HepG2 (cell line): ENCODE results near the gene FBXW2. TPM values are rescaled to one million over a fixed set of nuclear protein-coding genes. Genes with fewer than 3 reads are reported as not detected.

Source experiments
- CENPX ChIP-seq: sonication (generic); formaldehyde crosslinking; IDR thresholded peaks from 2 replicates; pipeline ENCODE4 v1.9.0; 2021; ENCODE audit warnings: mild to moderate bottlenecking, missing genetic modification reagents, moderate library complexity
- MAFF ChIP-seq: IDR thresholded peaks from 2 replicates; pipeline ENCODE4 v1.6.1; 2011; ENCODE audit warnings: low read depth, low read length, improper control_type of control experiment
- PRPF4 ChIP-seq: fragments of 200-400 bp; formaldehyde crosslinking; IDR thresholded peaks from 2 replicates; pipeline ENCODE4 v1.6.1; 2016; ENCODE audit warnings: low read length, low read depth; ENCODE audit not compliant: poor library complexity, severe bottlenecking
- RAD51 ChIP-seq: fragments of 450-650 bp; IDR thresholded peaks from 2 replicates; pipeline ENCODE4 v1.6.1; 2016; ENCODE audit warnings: borderline replicate concordance
- RCOR2 ChIP-seq: IDR thresholded peaks from 2 replicates; pipeline ENCODE4 v1.6.1; 2016; ENCODE audit warnings: missing biosample characterization, missing genetic modification reagents
- RNF2 ChIP-seq: fragments of 450-650 bp; conservative IDR thresholded peaks from 2 replicates; pipeline ENCODE4 v1.6.1; 2016; ENCODE audit warnings: low read depth
- ZBTB7B ChIP-seq: sonication (generic); formaldehyde crosslinking; IDR thresholded peaks from 2 replicates; pipeline ENCODE4 v1.4.0; 2020; ENCODE audit warnings: missing genetic modification reagents
- ZC3H13 ChIP-seq: sonication (generic); formaldehyde crosslinking; IDR thresholded peaks from 2 replicates; pipeline ENCODE4 v1.8.1; 2023; ENCODE audit warnings: mild to moderate bottlenecking, missing genetic modification reagents, moderate library complexity
- ZNF3 ChIP-seq: IDR thresholded peaks from 2 replicates; pipeline ENCODE4 v1.7.0; 2017; ENCODE audit warnings: inconsistent platforms
- ZNF484 ChIP-seq: sonication (generic); formaldehyde crosslinking; IDR thresholded peaks from 2 replicates; pipeline ENCODE4 v1.5.1; 2020; ENCODE audit warnings: mild to moderate bottlenecking, low read depth, missing genetic modification reagents, borderline replicate concordance
- ZNF501 ChIP-seq: sonication (generic); formaldehyde crosslinking; IDR thresholded peaks from 2 replicates; pipeline ENCODE4 v1.5.1; 2020; ENCODE audit warnings: mild to moderate bottlenecking, moderate library complexity, missing genetic modification reagents
- ZNF747 ChIP-seq: sonication (generic); formaldehyde crosslinking; IDR thresholded peaks from 2 replicates; pipeline ENCODE4 v1.8.1; 2023; ENCODE audit warnings: missing genetic modification reagents, mild to moderate bottlenecking, borderline replicate concordance
- ZNF761 ChIP-seq: sonication (generic); formaldehyde crosslinking; conservative IDR thresholded peaks from 2 replicates; pipeline ENCODE4 v1.4.0; 2020; ENCODE audit warnings: mild to moderate bottlenecking, missing genetic modification reagents
- ZNF776 ChIP-seq: sonication (generic); formaldehyde crosslinking; IDR thresholded peaks from 2 replicates; pipeline ENCODE4 v1.4.0; 2020; ENCODE audit warnings: mild to moderate bottlenecking, missing genetic modification reagents
- ZNF780A ChIP-seq: sonication (generic); formaldehyde crosslinking; IDR thresholded peaks from 2 replicates; pipeline ENCODE4 v1.8.0; 2022; ENCODE audit warnings: mild to moderate bottlenecking, missing genetic modification reagents, moderate library complexity
- polyA plus RNA-seq, 8 experiments: library from polyadenylated mRNA; depleted of rRNA in 3 of 8; stranded (reverse) in 7 of 8; unstranded in 1 of 8; fragments of >200 nt; fragmentation: Illumina TruSeq in 4 of 8; extraction: Trizol in 4 of 8; gene quantifications; 2 replicates each; pipeline versions ENCODE4 v1.2.1 to v1.2.3, GENCODE V29; 2011 to 2016; ENCODE audit warnings: low read depth in 4 of 8, missing spikeins in 1 of 8, mixed read lengths in 1 of 8; ENCODE audit not compliant: insufficient read depth in 1 of 8
- total RNA-seq, 5 experiments: library from RNA; depleted of rRNA; stranded (reverse); fragments of >200 nt; fragmentation: Illumina TruSeq; extraction: Trizol; gene quantifications; 2 replicates each; pipeline ENCODE4 v1.2.3, GENCODE V29; 2016; ENCODE audit warnings: low read depth in 1 of 5
- TF ChIP-seq, protein P1 (sequence below): sonication (generic); formaldehyde crosslinking; IDR thresholded peaks from 2 replicates; pipeline ENCODE4 v1.5.0; 2020; ENCODE audit warnings: missing genetic modification reagents
- TF ChIP-seq, protein P2 (sequence below): sonication (generic); formaldehyde crosslinking; IDR thresholded peaks from 2 replicates; pipeline ENCODE4 v1.4.0; 2020; ENCODE audit warnings: missing genetic modification reagents, mild to moderate bottlenecking, borderline replicate concordance
- TF ChIP-seq, protein P3 (sequence below): sonication (generic); formaldehyde crosslinking; IDR thresholded peaks from 2 replicates; pipeline ENCODE4 v1.5.1; 2020; ENCODE audit warnings: mild to moderate bottlenecking, moderate library complexity, missing genetic modification reagents
- TF ChIP-seq, protein P4 (sequence below): IDR thresholded peaks from 2 replicates; pipeline ENCODE4 v1.6.1; 2016; ENCODE audit warnings: low read depth
- TF ChIP-seq, protein P5 (sequence below): sonication (generic); formaldehyde crosslinking; IDR thresholded peaks from 2 replicates; pipeline ENCODE4 v1.5.0; 2020; ENCODE audit warnings: mild to moderate bottlenecking, missing genetic modification reagents

The FBXW2 gene
- total and polyA plus RNA-seq, 2 of the 13 experiments (the other 11 are each of a cell fraction or from before 2014, with no cell fraction given) = 35.4 to 43.1 TPM

DNA sequence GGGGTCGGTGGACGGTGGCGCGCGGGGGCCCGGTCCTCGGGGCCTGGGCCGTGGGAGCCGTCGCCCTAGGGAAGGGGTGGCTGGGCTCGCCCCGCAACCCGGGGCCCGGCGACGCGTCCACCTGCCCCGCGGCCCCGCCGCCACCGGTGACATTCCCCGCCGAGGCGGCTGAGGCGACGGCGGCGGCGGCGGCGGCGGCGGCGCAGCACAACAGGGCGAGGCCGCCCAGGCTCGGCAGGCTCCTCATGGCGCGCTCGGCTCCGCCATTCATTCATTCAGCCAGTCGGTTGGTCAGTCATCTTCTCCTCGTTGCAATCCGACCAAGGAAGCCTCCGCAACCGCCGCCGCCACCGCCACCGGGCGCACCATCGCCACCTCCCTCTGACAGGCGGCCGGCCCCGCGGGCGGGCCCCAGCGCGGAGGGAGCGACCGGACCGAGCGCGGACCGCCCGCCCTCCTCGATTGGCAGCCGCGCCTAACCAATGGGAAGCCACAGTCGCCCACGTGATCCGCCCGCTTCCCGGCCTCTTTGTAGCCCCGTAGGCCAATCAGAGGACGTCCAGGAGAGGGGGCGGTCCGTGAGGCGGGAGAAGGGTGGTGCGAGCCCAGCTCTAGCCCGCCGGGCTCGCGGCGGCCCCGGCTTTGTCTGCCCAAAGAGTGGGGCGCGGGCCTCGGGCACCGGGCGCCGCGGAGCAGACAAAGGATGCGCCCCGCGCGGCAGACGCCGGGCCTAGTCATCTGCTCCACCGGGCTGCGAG is 78.9 kb downstream of the FBXW2 start, which contains the start of gene MEGF9 (continued):
- TF ChIP-seq, protein P1, sequence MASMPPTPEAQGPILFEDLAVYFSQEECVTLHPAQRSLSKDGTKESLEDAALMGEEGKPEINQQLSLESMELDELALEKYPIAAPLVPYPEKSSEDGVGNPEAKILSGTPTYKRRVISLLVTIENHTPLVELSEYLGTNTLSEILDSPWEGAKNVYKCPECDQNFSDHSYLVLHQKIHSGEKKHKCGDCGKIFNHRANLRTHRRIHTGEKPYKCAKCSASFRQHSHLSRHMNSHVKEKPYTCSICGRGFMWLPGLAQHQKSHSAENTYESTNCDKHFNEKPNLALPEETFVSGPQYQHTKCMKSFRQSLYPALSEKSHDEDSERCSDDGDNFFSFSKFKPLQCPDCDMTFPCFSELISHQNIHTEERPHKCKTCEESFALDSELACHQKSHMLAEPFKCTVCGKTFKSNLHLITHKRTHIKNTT (CRISPR knock-in tag) = no peak
- TF ChIP-seq ZNF484 (CRISPR knock-in tag) (no peak), CENPX (no peak), RNF2 (peak; percentile 79), ZBTB7B (CRISPR knock-in tag) (no peak), RAD51 (peak; percentile 83), ZNF501 (CRISPR knock-in tag) (0 out of 2 replicates have a peak, but pooled peaks have one; percentile 63), PRPF4 (no peak), ZNF3 (CRISPR knock-in tag) (no peak; the same call in 1 of the 2 replicates), ZC3H13 (no peak), RCOR2 (CRISPR knock-in tag) (no peak), ZNF747 (CRISPR knock-in tag) (no peak), ZNF761 (CRISPR knock-in tag) (0 out of 2 replicates have a peak, but pooled peaks have one; percentile 63), ZNF780A (CRISPR knock-in tag) (no peak), ZNF776 (CRISPR knock-in tag) (no peak; the same call in 1 of the 2 replicates), MAFF (no peak)
- TF ChIP-seq, protein P2, sequence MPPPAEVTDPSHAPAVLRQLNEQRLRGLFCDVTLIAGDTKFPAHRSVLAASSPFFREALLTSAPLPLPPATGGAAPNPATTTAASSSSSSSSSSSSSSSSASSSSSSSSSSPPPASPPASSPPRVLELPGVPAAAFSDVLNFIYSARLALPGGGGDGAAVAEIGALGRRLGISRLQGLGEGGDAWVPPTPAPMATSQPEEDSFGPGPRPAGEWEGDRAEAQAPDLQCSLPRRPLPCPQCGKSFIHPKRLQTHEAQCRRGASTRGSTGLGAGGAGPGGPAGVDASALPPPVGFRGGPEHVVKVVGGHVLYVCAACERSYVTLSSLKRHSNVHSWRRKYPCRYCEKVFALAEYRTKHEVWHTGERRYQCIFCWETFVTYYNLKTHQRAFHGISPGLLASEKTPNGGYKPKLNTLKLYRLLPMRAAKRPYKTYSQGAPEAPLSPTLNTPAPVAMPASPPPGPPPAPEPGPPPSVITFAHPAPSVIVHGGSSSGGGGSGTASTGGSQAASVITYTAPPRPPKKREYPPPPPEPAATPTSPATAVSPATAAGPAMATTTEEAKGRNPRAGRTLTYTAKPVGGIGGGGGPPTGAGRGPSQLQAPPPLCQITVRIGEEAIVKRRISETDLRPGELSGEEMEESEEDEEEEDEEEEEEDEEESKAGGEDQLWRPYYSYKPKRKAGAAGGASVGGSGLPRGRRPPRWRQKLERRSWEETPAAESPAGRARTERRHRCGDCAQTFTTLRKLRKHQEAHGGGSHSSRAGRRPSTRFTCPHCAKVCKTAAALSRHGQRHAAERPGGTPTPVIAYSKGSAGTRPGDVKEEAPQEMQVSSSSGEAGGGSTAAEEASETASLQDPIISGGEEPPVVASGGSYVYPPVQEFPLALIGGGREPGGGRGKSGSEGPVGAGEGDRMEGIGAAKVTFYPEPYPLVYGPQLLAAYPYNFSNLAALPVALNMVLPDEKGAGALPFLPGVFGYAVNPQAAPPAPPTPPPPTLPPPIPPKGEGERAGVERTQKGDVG (CRISPR knock-in tag) = no peak
- TF ChIP-seq, protein P3, sequence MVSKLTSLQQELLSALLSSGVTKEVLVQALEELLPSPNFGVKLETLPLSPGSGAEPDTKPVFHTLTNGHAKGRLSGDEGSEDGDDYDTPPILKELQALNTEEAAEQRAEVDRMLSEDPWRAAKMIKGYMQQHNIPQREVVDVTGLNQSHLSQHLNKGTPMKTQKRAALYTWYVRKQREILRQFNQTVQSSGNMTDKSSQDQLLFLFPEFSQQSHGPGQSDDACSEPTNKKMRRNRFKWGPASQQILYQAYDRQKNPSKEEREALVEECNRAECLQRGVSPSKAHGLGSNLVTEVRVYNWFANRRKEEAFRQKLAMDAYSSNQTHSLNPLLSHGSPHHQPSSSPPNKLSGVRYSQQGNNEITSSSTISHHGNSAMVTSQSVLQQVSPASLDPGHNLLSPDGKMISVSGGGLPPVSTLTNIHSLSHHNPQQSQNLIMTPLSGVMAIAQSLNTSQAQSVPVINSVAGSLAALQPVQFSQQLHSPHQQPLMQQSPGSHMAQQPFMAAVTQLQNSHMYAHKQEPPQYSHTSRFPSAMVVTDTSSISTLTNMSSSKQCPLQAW (CRISPR knock-in tag) = no peak
- TF ChIP-seq, protein P4, sequence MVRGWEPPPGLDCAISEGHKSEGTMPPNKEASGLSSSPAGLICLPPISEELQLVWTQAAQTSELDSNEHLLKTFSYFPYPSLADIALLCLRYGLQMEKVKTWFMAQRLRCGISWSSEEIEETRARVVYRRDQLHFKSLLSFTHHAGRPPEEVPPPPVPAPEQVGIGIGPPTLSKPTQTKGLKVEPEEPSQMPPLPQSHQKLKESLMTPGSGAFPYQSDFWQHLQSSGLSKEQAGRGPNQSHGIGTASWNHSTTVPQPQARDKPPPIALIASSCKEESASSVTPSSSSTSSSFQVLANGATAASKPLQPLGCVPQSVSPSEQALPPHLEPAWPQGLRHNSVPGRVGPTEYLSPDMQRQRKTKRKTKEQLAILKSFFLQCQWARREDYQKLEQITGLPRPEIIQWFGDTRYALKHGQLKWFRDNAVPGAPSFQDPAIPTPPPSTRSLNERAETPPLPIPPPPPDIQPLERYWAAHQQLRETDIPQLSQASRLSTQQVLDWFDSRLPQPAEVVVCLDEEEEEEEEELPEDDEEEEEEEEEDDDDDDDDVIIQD (CRISPR knock-in tag) = no peak
- TF ChIP-seq, protein P5, sequence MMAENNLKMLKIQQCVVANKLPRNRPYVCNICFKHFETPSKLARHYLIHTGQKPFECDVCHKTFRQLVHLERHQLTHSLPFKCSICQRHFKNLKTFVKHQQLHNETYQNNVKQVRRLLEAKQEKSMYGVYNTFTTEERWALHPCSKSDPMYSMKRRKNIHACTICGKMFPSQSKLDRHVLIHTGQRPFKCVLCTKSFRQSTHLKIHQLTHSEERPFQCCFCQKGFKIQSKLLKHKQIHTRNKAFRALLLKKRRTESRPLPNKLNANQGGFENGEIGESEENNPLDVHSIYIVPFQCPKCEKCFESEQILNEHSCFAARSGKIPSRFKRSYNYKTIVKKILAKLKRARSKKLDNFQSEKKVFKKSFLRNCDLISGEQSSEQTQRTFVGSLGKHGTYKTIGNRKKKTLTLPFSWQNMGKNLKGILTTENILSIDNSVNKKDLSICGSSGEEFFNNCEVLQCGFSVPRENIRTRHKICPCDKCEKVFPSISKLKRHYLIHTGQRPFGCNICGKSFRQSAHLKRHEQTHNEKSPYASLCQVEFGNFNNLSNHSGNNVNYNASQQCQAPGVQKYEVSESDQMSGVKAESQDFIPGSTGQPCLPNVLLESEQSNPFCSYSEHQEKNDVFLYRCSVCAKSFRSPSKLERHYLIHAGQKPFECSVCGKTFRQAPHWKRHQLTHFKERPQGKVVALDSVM = no peak
